Brain microvascular endothelial cell (primary cell): ENCODE measurements around the gene REXO1.
"Not testable (repeated sequence)": the region's sequence is repeated elsewhere in the genome, so short reads cannot be mapped to it uniquely, and the experiment has no call there.

ENCODE experiments used
- DNase-seq: peaks from one replicate; pipeline ENCODE4 v3.0.0-alpha.2; 2020
- H3K27ac ChIP-seq: fragments of 250-450 bp; sonication (Bioruptor Pico); 2 replicates; pipeline ENCODE4 v1.5.1; 2020; ENCODE audit warnings: mild to moderate bottlenecking, moderate library complexity
- H3K27me3 ChIP-seq: fragments of 250-450 bp; sonication (Bioruptor Pico); replicated peaks from 2 replicates; pipeline ENCODE4 v1.5.1; 2020; ENCODE audit warnings: mild to moderate bottlenecking
- H3K36me3 ChIP-seq: fragments of 250-450 bp; sonication (Bioruptor Pico); replicated peaks from 2 replicates; pipeline ENCODE4 v1.5.1; 2020; ENCODE audit warnings: mild to moderate bottlenecking
- H3K4me3 ChIP-seq: 2 replicates; pipeline ENCODE4 v1.5.1; 2011; ENCODE audit warnings: low read depth, mild to moderate bottlenecking, control low read depth, low read length, moderate library complexity
- in situ Hi-C: cut with HindIII; loops from 2 replicates; pipeline ENCODE4 v1.10.0; 2017; ENCODE audit warnings: low sequenced_read_pairs, low pct_ligation_motif_present
- TF ChIP-seq, protein P1 (sequence below): IDR thresholded peaks from 2 replicates; pipeline ENCODE4 v1.5.1; 2011; ENCODE audit warnings: low read depth, mild to moderate bottlenecking, moderate library complexity, low read length, control low read depth, inconsistent platforms; ENCODE audit errors: missing control alignments

The REXO1 gene

DNA sequence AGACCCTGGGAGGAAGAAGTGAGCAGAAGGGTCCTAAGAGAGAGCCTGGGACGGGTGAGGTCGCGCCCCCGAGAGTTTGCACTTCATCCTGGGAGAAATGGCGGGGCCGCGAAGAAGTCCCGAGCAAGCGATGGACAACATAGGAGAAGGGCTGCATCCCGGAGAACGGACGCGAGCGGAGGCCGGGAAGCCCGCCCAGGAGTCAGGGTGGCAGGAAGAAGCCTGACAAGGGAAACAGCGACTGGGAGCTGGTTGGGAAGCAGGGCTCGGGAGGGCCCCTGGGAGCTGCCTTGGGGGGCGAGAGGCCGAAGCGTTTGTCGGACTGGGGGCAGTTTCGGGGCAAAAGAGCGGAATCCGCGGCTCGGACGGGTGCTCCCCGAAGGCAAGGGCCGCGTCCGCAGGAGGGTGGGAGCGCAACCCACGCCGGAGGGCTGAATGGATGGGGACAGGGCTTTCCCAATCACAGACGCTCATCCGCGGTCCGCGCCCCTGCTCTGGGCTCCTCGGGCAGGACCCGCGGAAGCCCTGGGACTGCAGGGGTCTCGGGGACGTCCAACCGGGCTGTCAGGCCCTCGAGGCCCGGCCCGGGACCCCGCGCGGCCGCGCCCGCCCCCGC is 36.5 kb upstream of the REXO1 start:
- Histone ChIP-seq H3K27me3 (no peaks in the 10 kb centered on the region), H3K27ac (peak overlapping the region; percentile 49), H3K4me3 (peak overlapping the region; percentile 92), H3K36me3 (no peaks in the 10 kb centered on the region)
- DNase-seq: no peak
- TF ChIP-seq, protein P1, sequence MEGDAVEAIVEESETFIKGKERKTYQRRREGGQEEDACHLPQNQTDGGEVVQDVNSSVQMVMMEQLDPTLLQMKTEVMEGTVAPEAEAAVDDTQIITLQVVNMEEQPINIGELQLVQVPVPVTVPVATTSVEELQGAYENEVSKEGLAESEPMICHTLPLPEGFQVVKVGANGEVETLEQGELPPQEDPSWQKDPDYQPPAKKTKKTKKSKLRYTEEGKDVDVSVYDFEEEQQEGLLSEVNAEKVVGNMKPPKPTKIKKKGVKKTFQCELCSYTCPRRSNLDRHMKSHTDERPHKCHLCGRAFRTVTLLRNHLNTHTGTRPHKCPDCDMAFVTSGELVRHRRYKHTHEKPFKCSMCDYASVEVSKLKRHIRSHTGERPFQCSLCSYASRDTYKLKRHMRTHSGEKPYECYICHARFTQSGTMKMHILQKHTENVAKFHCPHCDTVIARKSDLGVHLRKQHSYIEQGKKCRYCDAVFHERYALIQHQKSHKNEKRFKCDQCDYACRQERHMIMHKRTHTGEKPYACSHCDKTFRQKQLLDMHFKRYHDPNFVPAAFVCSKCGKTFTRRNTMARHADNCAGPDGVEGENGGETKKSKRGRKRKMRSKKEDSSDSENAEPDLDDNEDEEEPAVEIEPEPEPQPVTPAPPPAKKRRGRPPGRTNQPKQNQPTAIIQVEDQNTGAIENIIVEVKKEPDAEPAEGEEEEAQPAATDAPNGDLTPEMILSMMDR: no peak
- in situ Hi-C loops: no loop called here

DNA sequence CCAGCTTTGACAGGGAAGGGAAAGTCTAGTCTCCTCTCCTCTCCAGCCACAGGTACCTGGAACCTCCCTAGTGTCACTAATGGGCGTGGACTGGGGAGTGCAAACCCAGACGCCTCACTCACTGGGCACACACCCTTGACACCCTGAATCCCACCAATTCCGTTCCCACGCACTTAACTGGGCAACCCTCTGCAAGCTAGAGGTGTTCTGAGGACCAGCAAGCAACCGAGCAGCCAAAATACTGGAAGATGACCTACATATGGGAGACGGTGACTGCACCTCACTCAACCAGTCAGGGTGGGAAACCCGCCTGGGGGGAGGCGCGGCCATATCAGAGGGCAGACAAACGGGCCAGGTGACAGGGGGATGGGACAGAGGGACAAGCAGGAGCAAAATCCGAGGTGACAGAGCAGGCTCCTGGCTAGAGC is 36.0 kb upstream of the REXO1 start:
- no peaks in the 10 kb centered on the region for H3K27me3 ChIP-seq
- H3K27ac ChIP-seq: no peak overlapping the region
- no peaks in the 10 kb centered on the region for H3K36me3 ChIP-seq
- H3K4me3 ChIP-seq: peak overlapping the region; percentile 92
- in situ Hi-C loops: no loop called here
- DNase-seq: no peak
- TF ChIP-seq, protein P1: no peak

DNA sequence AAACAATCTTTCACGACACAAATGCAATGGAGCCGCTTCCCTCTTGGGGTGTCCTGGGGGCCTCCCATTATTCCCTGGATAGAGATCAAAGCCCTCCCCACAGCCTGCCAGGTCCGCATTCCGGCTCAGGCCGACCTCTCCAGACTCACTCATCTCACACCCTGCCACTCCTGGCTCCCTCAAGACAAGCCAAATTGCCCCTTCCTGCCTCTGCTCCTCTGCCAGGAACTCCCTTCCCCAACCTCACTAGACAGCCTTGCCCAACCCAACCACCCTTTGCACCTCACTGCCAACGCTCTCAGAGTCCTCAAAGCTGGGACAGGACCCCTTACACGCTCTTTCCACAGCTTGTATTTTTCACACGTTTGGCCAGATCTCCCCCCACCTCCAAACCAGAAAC is 35.5 kb upstream of the REXO1 start:
- H3K36me3 ChIP-seq: no peaks in the 10 kb centered on the region
- H3K27ac ChIP-seq: no peak overlapping the region
- no peak for DNase-seq
- H3K27me3 ChIP-seq: no peaks in the 10 kb centered on the region
- in situ Hi-C loops: no loop called here
- TF ChIP-seq, protein P1: no peak
- peak overlapping the region; percentile 92 for H3K4me3 ChIP-seq

DNA sequence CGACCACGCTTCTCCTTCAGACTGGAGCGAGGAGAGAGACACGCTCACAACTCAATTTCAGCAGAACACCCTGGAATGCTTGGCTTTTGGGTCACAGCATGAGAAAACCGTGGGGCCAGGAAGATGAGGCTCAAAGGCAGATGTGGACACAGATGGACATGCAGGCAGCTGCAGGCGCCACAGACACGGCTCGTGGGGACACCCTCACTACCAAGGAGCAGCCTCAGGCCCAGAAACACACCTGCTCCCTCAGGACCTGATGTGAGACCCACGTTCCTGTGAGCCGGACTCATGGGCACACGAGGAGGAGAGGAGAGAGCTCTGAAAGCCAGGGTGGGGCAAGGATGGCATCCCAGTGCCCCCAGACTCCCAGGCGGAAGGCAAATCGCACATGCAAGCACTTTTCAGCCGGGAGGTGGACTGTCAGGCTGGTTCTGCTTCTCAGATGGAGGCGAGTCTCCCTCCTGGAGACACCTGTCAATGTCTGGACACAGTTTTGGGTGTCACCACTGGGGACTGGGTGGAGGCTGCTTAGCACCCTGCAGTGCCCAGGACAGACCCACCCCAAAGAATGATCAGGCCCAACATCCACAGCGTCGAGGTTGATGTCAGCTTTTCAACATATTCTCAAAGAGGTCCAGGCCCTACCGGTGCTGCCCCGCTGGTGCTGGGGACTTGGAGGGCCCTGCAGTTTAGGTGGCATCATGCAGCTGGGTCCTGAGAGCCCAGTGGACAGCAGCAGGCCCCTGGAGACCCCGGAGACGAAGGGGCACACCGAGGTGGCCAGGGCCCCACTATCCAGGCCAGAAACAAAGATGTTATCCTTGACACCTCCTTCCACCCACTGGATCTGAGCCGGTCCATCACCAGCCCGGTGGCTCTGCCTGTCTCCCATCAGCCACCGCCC is 34.8 kb upstream of the REXO1 start:
- no peaks in the 10 kb centered on the region for H3K36me3 ChIP-seq
- DNase-seq: no peak
- no peaks in the 10 kb centered on the region for H3K27me3 ChIP-seq
- H3K27ac ChIP-seq: no peak overlapping the region
- H3K4me3 ChIP-seq: peak overlapping the region; percentile 5
- in situ Hi-C loops: no loop called here
- TF ChIP-seq, protein P1: no peak

DNA sequence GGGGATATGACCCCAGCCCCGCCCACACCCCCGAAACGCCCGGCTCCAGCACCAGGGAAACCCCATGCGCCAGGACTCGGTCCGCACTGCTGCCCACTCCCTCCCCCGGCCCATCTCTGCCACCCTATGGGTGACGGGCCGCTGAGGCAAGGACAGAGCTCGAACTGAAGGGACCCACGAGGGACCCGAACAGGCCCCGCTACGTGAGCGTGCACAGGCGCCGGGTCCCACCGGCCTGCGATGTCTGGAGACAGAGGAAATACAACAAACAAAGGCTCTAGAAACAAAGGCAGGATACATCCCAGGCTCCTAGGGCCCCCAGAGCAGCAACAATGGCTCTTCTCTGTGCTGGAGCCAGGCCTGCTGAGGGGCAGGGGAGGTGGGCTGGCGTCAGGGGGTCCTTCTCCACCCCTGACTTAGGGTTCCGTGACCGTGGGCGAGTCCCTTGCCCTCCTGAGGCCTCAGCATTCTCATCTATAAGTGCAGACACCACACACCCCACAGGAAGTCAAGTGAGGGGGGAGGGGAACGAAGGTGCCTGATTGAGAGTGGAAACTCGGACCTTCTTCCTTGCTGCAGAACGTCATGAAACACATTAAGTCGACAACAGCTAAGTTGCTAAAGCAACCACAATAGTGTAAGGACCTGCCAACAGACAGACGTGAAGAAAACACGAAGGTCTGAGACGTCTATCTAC is 34.0 kb upstream of the REXO1 start:
- no peak for DNase-seq
- in situ Hi-C loops: no loop called here
- no peak overlapping the region for H3K27ac ChIP-seq

DNA sequence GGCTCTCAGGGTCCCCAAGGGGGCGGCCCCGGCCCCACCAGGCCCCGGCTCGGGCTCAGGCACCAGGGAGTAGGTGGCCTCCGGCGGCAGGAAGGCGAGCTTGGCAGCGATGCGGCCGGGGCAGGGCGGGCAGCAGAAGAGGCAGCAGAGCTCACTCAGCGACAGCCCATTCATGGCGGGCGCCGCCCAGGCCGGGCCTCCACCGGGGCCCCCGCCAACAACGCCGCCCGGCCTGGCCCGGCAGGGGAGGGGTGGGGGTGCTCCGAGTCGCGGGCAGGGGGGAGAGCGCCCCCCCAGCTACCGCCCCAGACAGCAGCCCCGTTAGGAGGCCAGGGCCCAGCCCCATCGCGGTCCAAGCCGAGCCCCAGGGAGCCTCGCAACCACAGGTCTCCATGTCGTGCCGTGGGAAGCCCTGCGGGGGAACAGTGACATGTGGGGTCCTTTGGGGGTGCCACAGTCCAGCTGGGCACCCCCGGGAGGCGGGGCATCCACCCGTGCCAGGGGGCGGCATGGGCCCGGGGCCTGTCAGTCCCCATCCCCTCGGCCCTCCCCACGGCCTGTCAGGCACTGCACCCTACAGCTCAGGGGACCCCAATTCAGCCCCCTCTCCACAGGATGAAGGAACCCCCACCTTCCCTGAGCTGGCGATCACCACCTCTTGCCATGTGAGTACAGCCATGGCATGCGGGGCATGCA is 33.3 kb upstream of the REXO1 start:
- in situ Hi-C loops, DNase-seq, H3K27ac ChIP-seq, H3K36me3 ChIP-seq, H3K4me3 ChIP-seq, H3K27me3 ChIP-seq: not testable (repeated sequence)

More for the DNA sequence above, 34.0 kb upstream of the REXO1 start:
- Histone ChIP-seq H3K36me3 (no peaks in the 10 kb centered on the region), H3K4me3 (no peak overlapping the region), H3K27me3 (no peaks in the 10 kb centered on the region)
- TF ChIP-seq, protein P1: no peak
